PFSK-1 (cell line): ENCODE measurements around the gene MAP2K6.

ENCODE experiments used
- FOXP2 ChIP-seq: optimal IDR thresholded peaks from 2 replicates; pipeline ENCODE3; 2011; ENCODE audit warnings: borderline replicate concordance, control low read depth, inconsistent platforms; ENCODE audit not compliant: insufficient read depth; ENCODE audit errors: extremely low read length, extremely low read depth
- POLR2AphosphoS5 ChIP-seq: IDR thresholded peaks from 2 replicates; pipeline ENCODE4 v1.6.1; 2012; ENCODE audit warnings: low read depth, mild to moderate bottlenecking, control low read depth, low read length, moderate library complexity
- SIN3A ChIP-seq: IDR thresholded peaks from 2 replicates; pipeline ENCODE4 v1.6.1; 2012; ENCODE audit warnings: mild to moderate bottlenecking, low read length, moderate library complexity, borderline replicate concordance; ENCODE audit not compliant: insufficient read depth
- TAF1 ChIP-seq: IDR thresholded peaks from 2 replicates; pipeline ENCODE4 v1.6.1; 2012; ENCODE audit warnings: low read length, control low read depth, borderline replicate concordance; ENCODE audit not compliant: insufficient read depth
- TF ChIP-seq, protein P1 (sequence below), 2 experiments: IDR thresholded peaks; 2 replicates each; pipeline versions ENCODE4 v1.6.1 to v1.8.0; 2011 to 2012; ENCODE audit warnings: low read depth in 2 of 2, low read length in 2 of 2, control low read depth in 1 of 2, inconsistent platforms in 1 of 2, mild to moderate bottlenecking in 1 of 2, moderate library complexity in 1 of 2; ENCODE audit not compliant: insufficient read depth in 1 of 2

DNA sequence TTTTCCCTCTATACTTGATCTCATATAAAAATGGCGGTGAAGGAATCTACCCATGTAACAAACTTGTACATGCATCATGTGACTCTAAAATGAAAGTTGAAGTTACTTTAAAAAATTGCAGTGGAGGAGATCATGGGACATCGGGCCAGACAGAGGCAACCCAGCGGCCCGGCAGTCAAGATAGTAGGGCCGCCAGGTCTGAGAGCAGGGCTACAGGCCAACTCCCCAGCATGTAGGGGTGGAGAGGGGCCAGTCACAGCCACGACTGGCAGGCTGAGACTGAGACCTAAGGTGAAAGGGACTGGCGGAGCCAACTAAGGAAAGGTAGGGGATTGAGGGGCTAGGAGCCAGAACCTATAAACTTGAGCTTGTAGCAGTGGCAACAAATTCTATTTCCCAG, 150.9 kb downstream of the MAP2K6 start:
- no peak for TF ChIP-seq TAF1
- TF ChIP-seq, protein P1, sequence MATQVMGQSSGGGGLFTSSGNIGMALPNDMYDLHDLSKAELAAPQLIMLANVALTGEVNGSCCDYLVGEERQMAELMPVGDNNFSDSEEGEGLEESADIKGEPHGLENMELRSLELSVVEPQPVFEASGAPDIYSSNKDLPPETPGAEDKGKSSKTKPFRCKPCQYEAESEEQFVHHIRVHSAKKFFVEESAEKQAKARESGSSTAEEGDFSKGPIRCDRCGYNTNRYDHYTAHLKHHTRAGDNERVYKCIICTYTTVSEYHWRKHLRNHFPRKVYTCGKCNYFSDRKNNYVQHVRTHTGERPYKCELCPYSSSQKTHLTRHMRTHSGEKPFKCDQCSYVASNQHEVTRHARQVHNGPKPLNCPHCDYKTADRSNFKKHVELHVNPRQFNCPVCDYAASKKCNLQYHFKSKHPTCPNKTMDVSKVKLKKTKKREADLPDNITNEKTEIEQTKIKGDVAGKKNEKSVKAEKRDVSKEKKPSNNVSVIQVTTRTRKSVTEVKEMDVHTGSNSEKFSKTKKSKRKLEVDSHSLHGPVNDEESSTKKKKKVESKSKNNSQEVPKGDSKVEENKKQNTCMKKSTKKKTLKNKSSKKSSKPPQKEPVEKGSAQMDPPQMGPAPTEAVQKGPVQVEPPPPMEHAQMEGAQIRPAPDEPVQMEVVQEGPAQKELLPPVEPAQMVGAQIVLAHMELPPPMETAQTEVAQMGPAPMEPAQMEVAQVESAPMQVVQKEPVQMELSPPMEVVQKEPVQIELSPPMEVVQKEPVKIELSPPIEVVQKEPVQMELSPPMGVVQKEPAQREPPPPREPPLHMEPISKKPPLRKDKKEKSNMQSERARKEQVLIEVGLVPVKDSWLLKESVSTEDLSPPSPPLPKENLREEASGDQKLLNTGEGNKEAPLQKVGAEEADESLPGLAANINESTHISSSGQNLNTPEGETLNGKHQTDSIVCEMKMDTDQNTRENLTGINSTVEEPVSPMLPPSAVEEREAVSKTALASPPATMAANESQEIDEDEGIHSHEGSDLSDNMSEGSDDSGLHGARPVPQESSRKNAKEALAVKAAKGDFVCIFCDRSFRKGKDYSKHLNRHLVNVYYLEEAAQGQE (IDR thresholded peaks at IDR 0.05; ENCODE audit: insufficient read depth in 1 of 2, low read depth in 2 of 2, low read length in 2 of 2), result no peak
- TF ChIP-seq POLR2AphosphoS5, result no peak
- no peak for TF ChIP-seq SIN3A
- TF ChIP-seq FOXP2, result no peak
